BJ (cell line): Measurements from ENCODE around the gene NELFA. TPM values are rescaled to one million over a fixed set of nuclear protein-coding genes. Genes with fewer than 3 reads are reported as not detected.

Experiments used
- CTCF ChIA-PET: fragments of 350-600 bp; formaldehyde crosslinking; extraction: SDS; loops from one replicate; lab custom pipeline; 2021; ENCODE audit warnings: antibody characterized with exemption, inconsistent platforms; lab: Yijun Ruan, JAX
- POLR2A ChIA-PET: fragments of 300-600 bp; sonication (Branson Sonifier 250); formaldehyde crosslinking; extraction: SDS; loops from one replicate; lab custom pipeline; 2021; ENCODE audit warnings: antibody characterized with exemption; lab: Charles Lee
- DNase-seq: peaks from one replicate; pipeline ENCODE4 v3.0.0-alpha.2; 2011; ENCODE audit warnings: low read depth
- H3K27me3 ChIP-seq: 2 replicates; pipeline ENCODE4 v1.6.0; 2011; ENCODE audit warnings: low read length; ENCODE audit not compliant: control insufficient read depth, insufficient read depth
- H3K36me3 ChIP-seq: 2 replicates; pipeline ENCODE4 v1.5.1; 2011; ENCODE audit warnings: low read length; ENCODE audit not compliant: control insufficient read depth, insufficient read depth
- H3K4me3 ChIP-seq: 2 replicates; pipeline ENCODE4 v1.5.1; 2011; ENCODE audit warnings: low read depth, mild to moderate bottlenecking, control low read depth, low read length
- polyA plus RNA-seq: library from polyadenylated mRNA; depleted of rRNA; stranded (reverse); fragments of >200 nt; gene quantifications from 2 replicates; pipeline ENCODE4 v1.2.3, GENCODE V29; 2011
- TF ChIP-seq, protein P1 (sequence below): IDR thresholded peaks from 2 replicates; pipeline ENCODE4 v1.5.1; 2011; ENCODE audit warnings: low read depth, mild to moderate bottlenecking, control low read depth, inconsistent platforms, low read length, moderate library complexity; ENCODE audit not compliant: insufficient read depth

Gene NELFA
- polyA plus RNA-seq, 1 experiment, result 12.8 TPM

DNA sequence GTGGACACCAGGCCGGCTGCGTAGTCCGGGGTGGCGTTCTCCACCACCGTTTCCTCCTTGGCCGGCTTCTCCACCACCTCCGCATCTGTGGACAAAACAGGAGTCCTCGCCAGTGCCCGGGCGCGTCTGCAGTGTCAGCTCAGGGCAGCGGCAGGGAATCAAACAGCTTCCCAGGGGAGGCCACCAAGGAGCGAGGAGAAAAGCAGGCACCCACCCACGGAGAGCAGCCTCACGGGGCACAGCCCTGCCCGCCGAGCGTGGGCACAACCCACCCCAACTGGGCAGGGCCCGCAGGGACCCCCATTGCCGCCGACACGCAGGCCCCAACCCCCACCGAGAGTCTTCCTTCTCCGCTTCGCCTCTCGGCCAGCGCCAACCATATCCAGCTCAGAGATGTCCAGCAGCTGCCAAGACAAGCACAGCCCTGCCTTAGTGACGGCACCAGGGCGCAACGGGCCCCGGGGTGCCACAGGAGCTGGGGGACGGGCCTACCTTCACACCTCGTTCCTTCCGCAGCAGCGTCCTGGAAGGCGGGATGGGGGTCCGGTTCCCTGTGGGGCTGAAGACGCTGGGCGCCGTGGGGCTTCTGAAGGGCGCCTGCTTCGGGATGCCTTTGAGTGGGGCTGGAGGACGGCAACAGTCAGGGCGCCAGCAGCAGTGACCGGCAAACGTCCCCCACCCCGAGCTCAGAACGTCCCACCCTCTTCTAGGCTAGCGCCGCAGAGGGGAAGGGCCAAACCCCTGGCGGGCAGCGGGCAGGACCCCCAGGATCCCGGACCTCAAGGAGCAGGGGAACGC lies 22.8 kb downstream of the NELFA start:
- CTCF ChIA-PET, result interaction anchor here (0.5 kb wide), 1 partner anchor 151 kb away, joined by 3 read pairs; no protein-coding TSS in a partner anchor
- no peak for DNase-seq
- Histone ChIP-seq H3K4me3 (no peak overlapping the region), H3K27me3 (no peaks in the 10 kb centered on the region), H3K36me3 (peaks cover 42% of the 10 kb centered on the region)
- POLR2A ChIA-PET, result no interaction called here
- TF ChIP-seq, protein P1, sequence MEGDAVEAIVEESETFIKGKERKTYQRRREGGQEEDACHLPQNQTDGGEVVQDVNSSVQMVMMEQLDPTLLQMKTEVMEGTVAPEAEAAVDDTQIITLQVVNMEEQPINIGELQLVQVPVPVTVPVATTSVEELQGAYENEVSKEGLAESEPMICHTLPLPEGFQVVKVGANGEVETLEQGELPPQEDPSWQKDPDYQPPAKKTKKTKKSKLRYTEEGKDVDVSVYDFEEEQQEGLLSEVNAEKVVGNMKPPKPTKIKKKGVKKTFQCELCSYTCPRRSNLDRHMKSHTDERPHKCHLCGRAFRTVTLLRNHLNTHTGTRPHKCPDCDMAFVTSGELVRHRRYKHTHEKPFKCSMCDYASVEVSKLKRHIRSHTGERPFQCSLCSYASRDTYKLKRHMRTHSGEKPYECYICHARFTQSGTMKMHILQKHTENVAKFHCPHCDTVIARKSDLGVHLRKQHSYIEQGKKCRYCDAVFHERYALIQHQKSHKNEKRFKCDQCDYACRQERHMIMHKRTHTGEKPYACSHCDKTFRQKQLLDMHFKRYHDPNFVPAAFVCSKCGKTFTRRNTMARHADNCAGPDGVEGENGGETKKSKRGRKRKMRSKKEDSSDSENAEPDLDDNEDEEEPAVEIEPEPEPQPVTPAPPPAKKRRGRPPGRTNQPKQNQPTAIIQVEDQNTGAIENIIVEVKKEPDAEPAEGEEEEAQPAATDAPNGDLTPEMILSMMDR, result no peak

DNA sequence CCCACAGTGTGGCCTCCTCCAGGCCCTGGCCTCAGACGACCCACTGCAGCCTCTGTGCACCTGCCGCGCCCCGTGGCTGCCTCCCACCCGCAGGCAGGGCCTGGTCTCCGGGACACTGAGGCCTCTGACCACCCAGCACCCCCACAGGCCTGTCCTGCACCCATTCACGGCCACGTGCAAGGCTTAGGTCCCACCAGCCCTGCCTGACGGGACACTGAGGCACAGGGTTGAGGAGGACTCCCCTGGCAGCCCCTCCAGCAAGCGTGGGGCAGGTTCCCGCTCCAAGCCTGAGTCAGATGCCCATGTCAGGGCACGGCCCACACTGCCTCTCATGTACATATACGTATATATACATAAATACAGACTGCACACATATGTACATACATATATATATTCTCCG lies 23.5 kb downstream of the NELFA start:
- DNase-seq, result no peak
- Histone ChIP-seq H3K4me3 (no peak overlapping the region), H3K36me3 (peaks cover 42% of the 10 kb centered on the region), H3K27me3 (no peaks in the 10 kb centered on the region)
- CTCF ChIA-PET, result no interaction called here
- POLR2A ChIA-PET, result no interaction called here
- TF ChIP-seq, protein P1, result no peak

GRCh38 chr4:1984406-1985191 lies 24.2 kb downstream of the NELFA start:
- TF ChIP-seq, protein P1, result no peak
- no peak for DNase-seq
- CTCF ChIA-PET, result interaction anchor here (1.1 to 1.3 kb wide), 2 partner anchors 9 to 23 kb away, joined by 3 to 4 read pairs; no protein-coding TSS in a partner anchor
- POLR2A ChIA-PET, result no interaction called here
- Histone ChIP-seq H3K27me3 (no peaks in the 10 kb centered on the region), H3K36me3 (peaks cover 43% of the 10 kb centered on the region), H3K4me3 (no peak overlapping the region)

GRCh38 chr4:1983846-1984405 lies 24.8 kb downstream of the NELFA start:
- POLR2A ChIA-PET, result no interaction called here
- no peak for DNase-seq
- H3K27me3 ChIP-seq, result no peaks in the 10 kb centered on the region

More at GRCh38 chr4:1983846-1984405, 24.8 kb downstream of the NELFA start:
- TF ChIP-seq, protein P1, result no peak
- CTCF ChIA-PET, result interaction anchor here (1.1 to 1.3 kb wide), 2 partner anchors 9 to 24 kb away, joined by 3 to 4 read pairs; no protein-coding TSS in a partner anchor
- Histone ChIP-seq H3K36me3 (peaks cover 44% of the 10 kb centered on the region), H3K4me3 (no peak overlapping the region)
